GM21447 (cell line): ENCODE results near the gene CCDC7.
"Not testable (repeated sequence)": the region's sequence is repeated elsewhere in the genome, so short reads cannot be mapped to it uniquely, and the experiment has no call there.

Experiments
- ATAC-seq: cut with Tn5 transposase; IDR thresholded peaks from one replicate; pipeline ENCODE4 v1.9.1; 2021; ENCODE audit not compliant: unreplicated experiment

Gene CCDC7

DNA sequence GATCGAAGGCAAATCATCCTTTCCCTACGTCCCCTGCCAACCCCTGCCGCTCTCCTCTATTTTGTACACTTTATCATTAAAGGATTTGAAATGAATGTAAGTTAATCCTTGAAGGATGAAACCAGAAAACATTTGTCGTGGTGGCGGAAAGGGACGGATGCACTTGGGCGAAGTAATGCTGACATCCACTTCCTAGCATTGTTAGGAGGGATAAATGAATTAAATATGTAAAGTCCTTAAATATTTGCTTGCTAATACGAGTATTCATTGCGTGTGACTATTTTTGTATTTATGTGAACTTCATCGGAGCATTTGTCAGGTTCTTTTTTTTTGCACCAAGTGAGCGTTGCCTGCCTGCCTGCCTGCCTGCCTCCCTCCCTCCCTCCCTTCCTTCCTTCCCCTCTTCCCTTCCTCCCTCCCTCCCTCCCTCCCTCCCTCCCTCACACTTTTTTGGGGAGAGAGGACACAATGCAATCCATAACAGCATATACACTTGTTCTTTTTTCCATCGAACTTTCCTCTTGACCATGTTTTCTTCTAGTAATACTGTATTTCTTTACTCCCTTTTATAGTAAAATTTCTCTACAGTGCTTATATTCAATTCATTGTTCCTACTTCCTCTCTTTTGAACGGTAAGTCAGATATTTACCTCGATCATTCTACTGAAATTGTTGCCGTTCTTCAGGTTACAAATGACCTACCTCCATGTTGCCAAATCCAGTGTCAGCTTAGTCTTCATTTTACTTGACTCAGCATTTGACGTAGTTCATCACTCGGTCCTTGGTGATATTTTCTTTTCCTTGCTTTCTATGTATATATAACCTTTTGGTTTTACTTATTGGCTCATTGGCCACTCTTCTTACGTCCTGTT is 831 bp downstream of the CCDC7 start:
- ATAC-seq, result peak; percentile 14

DNA sequence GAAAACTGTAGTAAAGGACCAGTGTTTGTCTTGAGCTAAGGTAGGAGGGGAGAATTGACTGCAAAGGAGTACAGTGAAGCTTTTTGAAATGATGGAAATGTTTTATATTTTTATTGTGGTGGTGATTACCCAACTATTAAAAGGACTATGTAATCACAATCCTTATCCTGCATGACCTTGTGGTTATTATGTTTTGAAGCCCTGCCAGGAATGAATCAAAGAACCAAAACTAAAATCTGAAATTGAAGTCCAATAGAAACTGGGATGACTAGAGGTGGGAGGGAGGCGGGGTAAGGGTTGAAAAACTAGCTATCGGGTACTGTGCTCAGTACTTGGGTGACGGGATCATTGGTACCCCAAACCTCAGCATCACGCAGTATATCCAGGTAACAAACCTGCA is 8.2 kb downstream of the CCDC7 start:
- no peak for ATAC-seq

DNA sequence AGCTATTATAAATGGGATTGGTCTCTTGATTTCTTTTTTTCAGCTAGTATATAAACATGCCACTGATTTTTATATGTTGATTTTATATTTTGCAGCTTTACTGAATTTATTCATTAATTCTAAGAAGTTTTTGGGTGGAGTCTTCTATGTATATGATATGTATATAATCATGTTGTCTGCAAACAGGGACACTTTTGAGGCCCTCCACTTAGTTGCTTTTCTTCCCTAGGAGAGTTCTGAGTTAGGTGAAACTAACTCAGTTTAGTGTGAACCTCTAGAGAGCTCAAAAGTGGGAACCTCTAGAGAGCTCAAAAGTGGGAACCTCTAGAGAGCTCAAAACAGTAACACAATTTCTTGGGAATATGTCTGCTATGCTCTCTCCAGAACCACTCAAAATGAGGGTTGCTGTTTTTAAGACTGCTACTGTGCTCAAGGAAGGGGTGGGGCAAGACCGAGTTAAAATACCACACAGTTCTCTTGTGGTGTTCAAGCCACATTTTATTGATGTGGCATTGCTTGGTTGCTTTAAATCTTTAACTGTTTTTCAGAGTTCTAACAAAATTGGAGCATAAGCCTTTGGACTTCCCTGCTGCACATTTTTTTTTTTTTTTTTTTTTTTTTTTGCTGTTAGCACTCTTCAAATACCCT is 13.2 kb downstream of the CCDC7 start:
- ATAC-seq, result no peak

DNA sequence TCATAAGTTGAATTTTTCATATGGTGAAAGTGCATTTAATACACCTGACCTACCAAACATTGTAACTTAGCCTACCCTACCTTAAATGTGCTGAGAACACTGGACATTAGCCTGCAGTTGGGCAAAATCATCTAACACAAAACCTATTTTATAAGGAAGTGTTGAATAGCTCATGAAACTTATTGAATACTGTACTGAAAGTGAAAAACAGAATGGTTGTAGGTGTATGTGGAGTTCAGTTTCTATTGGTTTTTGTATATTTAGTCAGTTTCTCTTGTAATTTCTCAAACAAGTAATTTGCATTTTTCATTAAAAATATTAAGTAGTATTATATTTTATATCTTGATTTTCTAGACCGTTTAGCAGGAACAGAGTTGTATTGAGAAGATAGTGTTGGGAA is 15.3 kb downstream of the CCDC7 start:
- peak; percentile 66 for ATAC-seq

DNA sequence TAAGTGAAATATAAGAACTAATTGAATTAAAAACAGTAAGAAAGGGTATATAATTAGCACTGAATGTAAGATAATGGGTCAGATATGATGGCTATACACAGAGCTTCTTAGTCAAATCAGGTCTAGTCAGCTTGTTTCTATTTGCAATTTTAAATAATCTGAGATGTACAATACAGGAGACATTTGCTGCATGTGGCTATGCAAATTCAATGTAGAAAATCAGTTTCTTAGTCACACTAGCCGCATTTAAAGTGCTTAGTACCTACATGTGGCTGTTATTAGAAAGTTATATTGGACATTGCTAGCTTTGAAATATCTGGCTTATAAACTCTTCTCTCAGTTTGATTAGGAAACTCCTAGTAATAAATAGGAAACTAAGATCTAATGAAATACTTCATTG is 25.3 kb downstream of the CCDC7 start:
- no peak for ATAC-seq

DNA sequence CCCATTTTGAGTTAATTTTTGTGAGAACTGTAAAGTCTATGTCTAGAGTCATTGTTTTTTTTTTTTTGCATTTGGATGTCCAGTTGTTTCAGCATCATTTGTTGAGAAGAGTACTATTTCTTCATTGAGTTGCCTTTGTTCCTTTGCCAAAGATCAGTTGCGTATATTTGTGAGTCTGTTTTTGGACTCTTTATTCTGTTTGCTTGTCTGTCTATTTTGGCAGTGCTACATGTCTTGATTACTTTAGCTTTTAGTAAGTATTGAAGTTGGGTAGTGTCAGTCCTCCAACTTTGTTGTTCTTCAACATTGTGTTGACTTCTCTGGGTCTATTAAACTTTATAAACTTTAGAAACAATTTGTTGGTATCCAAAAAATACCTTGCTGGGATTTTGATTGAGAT is 31.6 kb downstream of the CCDC7 start:
- ATAC-seq, result no peak

DNA sequence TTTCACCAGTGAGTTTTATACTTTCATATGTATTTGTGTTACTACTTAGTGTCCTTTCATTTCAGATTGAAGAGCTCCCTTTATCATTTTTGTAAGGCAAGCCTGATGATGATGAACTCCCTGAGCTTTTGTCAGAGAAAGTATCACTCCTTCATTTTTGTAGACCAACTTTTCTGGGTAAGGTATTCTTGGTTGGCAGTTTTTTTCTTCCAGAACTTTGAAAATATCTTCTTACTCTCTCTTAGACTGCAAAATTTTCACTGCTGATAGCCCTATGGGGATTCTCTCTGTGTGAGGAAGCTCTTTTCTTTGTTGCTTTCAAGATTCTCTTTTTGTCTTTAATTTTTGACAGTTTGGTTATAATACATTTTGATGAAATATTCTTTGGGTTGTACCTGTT is 35.7 kb downstream of the CCDC7 start:
- ATAC-seq, result no peak

DNA sequence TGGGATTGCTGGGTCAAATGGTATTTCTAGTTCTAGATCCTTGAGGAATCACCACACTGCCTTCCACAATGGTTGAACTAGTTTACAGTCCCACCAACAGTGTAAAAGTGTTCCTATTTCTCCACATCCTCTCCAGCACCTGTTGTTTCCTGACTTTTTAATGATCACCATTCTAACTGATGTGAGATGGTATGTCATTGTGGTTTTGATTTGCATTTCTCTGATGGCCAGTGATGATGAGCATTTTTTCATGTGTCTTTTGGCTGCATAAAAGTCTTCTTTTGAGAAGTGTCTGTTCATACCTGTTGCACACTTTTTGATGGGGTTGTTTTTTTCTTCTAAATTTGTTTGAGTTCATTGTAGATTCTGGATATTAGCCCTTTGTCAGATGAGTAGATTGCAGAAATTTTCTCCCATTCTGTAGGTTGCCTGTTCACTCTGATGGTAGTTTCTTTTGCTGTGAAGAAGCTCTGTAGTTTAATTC is 37.1 kb downstream of the CCDC7 start:
- not testable (repeated sequence) for ATAC-seq

DNA sequence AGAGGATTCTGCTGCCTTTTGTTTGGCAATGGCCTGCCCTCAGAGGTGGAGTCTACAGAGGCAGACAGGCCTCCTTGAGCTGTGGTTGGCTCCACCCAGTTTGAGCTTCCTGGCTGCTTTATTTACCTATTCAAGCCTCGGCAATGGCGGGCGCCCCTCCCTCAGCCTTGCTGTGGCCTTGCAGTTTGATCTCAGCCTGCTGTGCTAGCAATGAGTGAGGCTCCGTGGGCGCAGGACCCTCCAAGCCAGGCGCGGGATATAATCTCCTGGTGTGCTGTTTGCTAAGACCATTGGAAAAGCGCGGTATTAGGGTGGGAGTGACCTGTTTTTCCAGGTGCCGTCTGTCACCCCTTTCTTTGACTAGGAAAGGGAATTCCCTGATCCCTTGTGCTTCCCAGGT is 42.1 kb downstream of the CCDC7 start:
- ATAC-seq, result not testable (repeated sequence)

DNA sequence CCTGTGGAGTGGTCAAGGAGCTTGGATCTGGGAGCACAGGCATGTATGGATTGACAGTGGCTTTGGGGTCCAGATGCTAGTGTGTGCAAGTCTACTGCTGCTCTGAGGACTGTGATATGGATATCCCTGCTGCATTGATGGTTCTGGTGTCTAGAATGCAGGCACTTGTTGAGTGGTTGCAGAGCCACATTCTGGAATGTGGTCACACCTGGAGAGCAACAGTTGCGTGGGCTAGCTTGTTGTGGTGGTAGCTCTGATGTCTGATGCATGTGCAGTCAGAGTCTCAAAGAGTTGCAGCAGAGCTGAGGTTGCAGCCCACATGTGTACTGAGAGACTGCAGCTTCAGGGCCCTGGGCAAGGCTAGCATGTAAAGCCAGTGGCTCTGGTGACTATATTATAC is 43.2 kb downstream of the CCDC7 start:
- ATAC-seq, result no peak

DNA sequence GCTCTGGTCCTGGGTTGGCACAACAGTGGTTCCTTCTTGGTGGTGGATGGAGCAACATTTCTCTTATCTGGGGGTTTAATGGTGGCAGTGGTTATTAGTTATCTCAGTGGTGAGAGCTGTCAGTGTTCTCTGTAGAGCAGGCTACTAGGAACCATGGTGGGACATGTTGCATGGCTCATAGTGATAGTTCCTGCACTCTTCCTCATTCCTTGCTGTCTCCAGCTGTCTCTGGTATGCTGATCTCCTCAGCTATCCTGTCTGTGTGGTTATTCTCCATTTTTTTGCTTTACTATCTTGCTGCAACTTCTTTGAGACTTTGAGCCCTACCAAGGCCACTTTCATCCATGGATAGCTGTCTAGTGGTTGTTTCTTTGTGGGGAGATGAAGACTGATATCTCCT is 44.0 kb downstream of the CCDC7 start:
- ATAC-seq, result no peak

DNA sequence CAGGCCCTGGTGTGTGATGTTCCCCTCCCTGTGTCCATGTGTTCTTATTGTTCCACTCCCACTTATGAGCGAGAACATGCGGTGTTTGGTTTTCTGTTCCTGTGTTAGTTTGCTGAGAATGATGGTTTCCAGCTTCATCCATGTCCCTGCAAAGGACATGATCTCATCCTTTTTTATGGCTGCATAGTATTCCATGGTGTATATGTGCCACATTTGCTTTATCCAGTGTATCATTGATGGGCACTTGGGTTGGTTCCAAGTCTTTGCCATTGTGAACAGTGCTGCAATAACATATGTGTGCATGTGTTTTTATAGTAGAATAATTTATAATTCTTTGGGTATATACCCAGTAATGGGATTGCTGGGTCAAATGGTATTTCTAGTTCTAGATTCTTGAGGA is 48.6 kb downstream of the CCDC7 start:
- ATAC-seq, result not testable (repeated sequence)

DNA sequence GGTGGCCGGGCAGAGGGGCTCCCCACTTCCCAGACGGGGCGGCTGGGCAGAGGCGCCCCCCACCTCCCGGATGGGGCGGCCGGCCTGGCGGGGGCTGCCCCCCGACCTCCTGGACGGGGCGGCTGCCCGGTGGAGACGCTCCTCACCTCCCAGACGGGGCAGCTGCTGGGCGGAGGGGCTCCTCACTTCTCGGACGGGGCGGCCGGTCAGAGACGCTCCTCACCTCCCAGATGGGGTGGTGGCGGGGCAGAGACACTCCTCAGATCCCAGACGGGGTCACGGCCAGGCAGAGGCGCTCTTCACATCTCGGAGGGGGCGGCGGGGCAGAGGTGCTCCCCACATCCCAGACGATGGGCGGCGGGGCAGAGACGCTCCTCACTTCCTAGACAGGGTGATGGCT is 54.2 kb downstream of the CCDC7 start:
- ATAC-seq, result not testable (repeated sequence)

DNA sequence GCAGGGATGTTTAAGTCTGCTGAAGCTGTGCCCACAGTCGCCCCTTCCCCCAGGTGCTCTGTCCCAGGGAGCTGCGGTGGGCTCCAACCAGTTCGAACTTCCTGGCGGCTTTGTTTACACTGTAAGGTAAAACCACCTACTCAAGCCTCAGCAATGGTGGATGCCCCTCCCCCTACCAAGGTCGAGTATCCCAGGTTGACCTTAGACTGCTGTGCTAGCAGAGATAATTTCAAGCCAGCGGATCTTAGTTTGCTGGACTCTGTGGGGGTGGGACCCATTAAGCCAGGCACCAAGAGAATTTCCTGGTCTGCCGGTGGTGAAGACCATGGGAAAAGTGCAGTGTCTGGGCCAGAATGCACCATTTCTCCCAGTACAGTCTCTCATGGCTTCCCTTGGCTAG is 56.0 kb downstream of the CCDC7 start:
- no peak for ATAC-seq

DNA sequence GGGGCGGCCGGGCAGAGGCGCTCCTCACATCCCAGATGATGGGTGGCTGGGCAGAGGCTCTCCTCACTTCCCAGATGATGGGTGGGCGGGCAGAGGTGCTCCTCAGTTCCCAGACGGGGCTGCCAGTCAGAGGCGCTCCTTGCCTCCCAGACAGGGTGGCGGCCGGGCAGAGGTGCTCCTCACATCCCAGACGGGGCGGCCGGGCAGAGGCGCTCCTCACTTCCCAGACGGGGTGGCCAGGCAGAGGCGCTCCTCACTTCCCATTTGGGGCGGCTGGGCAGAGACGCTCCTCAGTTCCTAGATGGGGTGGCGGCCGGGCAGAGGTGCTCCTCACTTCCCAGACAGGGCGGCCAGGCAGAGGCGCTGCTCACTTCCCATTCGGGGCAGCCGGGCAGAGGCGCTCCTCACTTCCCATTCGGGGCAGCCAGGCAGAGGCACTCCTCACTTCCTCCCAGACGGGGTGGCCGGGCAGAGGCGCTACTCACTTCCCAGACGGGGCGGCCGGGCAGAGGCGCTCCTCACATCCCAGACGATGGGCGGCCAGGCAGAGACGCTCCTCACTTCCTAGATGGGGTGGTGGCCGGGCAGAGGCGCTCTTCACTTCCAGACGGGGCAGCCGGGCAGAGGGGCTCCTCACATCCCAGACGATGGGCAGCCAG is 60.0 kb downstream of the CCDC7 start:
- not testable (repeated sequence) for ATAC-seq

DNA sequence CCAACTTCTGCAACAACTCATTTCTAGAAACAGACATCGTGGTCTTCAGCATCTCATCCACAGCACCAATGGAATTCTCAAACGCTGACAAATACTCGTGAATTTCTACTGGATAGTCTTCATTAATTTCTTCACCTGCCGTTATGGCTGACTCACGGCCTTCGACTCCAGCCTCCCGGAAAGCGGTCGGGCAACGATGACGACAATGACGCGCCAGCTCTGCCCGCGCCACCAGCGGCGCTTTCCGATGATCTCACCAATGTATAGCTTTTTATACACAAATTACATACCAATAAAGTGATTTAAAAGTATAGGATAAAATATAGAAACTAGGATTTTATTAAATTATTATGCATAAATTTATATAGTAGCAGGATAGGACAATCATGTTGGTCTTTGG is 65.7 kb downstream of the CCDC7 start:
- ATAC-seq, result no peak

DNA sequence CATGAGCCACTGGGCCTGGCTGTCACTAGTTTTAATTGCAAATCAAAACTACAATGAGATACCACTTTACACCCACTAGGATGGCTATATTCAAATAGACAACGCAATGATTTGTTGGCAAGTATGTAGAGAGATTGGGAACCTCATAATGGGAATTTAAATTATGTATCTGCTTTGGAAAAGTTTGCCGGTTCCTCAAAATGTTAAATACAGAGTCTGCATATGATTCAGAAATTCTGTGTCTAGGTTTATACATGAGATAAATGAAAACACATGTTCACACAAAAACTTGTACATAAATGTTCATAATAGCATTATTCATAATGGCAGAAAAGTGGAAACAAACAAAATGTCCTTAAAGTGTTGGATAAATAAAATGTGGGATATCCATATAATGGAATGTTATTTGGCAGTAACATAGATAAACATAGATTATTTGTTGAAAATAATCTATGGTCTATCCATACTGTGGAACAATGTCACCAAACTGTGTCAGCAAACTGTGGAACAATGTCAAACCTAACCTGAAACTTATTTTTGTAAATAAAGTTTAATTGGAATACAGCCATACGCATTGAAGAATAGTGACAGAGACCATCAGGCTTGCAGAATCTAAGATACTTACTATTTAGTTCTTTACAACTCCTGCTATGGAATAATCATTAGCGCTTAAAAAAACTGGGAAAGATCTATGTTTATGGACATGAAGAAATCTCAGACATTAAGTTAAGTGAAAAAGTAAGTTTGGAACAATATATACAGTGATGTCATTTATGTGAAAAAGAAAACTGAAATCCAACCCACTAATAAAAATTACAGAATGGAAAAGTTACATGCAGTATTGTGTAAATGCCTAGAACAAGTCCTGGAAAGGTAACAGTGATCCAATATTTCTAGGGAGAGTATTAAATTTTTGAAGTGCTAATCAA is 70.9 kb downstream of the CCDC7 start:
- no peak for ATAC-seq

DNA sequence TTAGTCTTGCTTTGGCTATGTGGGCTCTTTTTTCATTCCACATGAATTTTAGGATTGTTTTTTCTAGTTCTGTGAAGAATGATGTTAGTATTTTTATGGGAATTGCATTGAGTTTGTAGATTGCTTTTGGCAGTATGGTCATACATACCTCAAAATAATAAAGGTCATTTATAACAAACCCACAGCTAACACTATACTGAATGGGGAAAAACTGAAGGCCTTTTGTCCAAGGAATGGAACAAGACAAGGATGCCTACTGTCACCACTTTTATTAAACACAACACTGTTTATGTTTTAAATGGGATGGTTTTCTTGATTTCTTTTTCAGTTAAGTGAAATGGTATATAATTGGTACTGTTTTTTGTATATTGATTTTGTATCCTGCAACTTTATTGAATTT is 84.3 kb downstream of the CCDC7 start:
- ATAC-seq, result no peak

DNA sequence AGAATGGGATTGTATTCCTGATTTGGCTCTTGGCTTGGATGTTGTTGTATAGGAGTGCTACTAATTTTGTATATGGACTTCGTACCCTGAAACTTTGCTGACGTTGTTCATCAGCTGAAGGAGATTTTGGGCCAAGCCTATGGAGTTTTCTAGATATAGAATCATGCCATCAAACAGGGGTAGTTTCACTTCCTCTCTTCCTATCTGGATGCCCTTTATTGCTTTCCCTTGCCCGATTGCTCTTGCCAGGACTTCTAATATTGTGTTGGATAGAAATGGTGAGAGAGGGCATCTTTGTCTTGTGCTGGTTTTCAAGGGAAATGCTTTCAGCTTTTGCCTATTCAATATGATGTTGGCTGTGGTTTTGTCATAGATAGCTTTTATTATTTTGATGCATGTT is 92.3 kb downstream of the CCDC7 start:
- no peak for ATAC-seq

DNA sequence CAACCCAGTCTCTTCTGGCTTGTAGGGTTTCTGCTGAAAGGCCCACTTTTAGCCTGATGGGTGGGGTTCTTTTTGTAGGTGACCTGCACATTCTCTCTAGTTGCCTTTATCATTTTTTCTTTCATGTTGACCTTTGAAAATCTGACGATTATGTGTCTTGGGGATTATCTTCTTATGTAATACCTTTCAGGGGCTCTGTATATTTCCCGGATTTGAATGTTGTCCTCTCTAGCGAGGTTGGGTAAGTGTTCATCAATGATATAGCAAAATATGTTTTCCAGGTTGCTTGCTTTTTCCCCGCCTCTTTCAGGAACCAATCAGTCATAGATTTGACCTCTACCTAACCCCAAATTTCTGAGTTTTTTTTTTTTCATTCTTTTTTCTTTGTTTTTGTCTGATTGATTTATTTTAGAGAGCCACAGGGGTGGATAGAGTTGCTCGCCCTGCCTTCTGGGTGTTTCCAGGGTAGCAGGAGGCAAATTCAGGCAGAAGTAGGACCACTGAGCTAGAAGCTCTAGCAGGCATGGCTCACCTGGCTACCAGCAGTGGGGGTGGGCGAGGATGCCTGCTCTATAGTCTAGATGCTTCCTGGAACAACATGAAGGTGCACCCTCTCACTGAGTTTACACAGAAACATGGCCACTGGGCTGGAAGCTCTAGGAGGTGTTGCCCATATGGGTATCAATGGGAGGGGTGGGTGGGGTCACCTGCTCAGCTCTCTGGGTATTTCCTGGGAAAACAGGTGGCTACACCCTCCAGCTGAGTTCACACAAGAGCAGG is 94.9 kb downstream of the CCDC7 start:
- no peak for ATAC-seq
